ENCODE measurements around the gene C1orf21. TPM values are rescaled to one million over a fixed set of nuclear protein-coding genes. Genes with fewer than 3 reads are reported as not detected.

C1orf21 gene
- polyA plus RNA-seq, 3 donors, result 29.8 to 37.8 (median 32.3) TPM

DNA sequence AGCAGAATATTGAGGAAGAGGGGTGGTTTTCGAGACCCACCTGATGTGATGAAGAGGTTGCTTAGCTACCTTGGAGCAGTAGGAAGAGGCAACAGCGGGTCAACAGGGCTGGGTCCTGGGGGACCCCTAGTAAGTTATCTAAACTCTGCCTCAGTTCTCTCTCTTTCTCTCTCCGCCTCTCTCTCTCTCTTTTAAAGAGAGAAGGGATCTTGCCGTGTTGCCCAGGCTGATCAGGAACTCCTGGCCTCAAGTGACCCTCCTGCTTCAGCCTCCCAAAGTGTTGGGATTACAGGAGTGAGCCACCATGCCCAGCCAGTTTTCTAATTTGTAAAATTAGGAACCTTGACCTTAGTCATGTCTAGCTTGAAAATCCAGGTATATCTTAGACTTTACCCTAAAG lies 77.9 kb downstream of the C1orf21 start:
- no peak for DNase-seq (ENCODE audit: extremely low read depth in 1 of 11, low read depth in 9 of 11, low spot score in 4 of 11)

DNA sequence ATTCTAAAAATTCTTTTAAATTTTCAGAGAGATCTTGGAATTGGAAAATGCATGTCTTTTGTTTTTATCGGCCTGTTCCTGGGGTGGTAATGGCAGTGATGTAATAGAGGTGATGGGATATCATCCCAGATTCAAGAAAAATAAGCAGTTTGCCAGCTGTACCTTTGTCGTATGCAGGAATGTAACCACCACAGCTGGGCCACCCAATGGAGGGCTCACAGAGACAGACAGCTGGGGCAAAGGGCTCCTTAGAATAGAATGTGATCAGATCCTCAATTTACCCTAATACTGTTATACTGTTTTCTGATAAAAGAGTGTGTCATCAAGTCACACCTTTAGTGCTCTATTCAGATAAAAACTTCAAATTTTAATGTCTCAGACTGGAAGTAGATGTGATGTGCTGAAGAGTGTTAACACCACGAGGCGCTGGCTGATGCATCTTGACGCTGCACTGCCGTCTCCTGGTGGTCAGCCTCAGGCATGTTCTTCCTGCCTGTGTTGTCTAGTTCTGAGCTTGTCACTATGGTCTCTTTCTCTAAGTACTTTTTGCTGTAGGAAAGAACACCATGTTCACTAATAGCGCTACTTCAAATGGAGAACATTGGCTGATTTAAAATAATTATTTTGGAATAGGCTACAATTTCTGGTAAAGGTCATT lies 78.8 kb downstream of the C1orf21 start:
- DNase-seq (ENCODE audit: extremely low read depth in 1 of 11, low read depth in 9 of 11, low spot score in 4 of 11), result no peak

DNA sequence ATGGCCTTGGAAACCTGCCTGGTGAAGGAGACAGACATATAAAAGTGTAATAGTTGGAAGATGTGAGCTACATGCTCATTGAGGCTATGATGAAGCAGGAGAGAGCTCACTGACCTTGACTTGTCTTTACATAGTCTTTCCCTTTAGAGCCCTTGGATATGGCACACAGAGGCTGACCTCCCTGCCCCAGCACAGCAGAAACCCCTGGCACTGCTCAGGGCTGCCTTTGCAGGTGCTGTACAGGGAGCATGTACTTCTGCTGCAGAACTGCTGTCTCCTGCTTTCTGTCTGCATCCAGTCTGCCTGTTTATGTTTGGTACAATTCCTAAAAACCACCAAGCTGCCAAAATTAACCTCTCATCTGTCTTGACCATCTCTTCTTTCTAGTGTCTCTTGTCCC lies 80.5 kb downstream of the C1orf21 start:
- no peak for DNase-seq (ENCODE audit: extremely low read depth in 1 of 11, low read depth in 9 of 11, low spot score in 4 of 11)

DNA sequence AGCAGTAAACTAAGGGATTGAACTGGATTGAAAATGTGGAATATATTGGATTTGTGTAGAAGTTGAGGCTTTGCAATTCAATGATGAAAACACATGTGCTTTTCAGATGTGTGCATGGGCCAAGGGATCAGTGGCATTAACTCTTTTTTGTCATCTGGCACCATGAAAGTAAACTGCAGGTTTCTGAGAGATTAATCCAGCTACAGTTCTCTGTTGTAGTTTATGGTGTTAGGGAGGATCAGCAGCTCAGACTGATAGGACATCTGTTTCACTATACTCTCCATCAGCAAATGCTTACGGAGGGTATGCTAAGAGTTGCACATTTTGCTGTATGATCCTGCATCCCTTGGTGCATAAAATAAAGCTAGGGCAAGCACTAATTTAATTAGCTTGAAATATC lies 82.6 kb downstream of the C1orf21 start:
- no peak for DNase-seq (ENCODE audit: extremely low read depth in 1 of 11, low read depth in 9 of 11, low spot score in 4 of 11)

DNA sequence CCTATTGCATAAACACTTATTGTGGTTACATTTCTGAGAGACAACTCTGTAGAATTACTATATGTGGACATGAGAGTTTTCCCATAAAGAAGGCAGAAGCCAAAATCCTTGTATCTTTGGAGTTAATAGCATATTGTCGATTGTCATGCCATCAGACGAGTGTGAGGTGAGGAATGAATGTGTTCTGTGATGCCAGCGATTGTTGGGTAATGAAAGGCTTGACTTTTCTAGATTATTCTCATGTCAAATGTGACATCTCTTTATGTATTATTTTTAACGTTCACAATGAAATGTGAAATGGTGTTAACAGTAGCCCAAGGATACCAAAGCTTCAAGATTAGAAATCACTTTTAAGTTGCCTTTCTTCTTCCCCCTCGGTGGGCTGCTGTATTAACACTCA lies 84.9 kb downstream of the C1orf21 start:
- DNase-seq (ENCODE audit: extremely low read depth in 1 of 11, low read depth in 9 of 11, low spot score in 4 of 11), result no peak

DNA sequence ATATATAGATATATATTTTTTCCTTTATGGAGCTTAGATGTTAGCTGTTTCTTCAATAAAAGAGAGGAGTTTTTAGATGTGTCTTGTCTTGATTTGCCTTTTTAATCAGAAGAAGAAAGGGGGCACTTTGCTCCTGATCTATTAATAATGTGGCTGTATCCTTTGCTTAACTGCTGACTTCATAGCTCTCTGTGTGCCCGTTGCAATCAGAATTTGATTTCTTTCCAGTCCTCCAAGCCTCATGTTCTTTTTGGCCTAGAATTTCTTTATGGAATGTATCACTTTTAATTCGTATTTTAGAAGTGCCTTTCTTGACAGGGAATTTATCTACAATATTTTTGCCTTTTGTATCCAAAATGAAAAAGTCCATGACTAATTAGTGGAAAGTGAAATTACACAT lies 85.3 kb downstream of the C1orf21 start:
- no peak for DNase-seq (ENCODE audit: extremely low read depth in 1 of 11, low read depth in 9 of 11, low spot score in 4 of 11)

DNA sequence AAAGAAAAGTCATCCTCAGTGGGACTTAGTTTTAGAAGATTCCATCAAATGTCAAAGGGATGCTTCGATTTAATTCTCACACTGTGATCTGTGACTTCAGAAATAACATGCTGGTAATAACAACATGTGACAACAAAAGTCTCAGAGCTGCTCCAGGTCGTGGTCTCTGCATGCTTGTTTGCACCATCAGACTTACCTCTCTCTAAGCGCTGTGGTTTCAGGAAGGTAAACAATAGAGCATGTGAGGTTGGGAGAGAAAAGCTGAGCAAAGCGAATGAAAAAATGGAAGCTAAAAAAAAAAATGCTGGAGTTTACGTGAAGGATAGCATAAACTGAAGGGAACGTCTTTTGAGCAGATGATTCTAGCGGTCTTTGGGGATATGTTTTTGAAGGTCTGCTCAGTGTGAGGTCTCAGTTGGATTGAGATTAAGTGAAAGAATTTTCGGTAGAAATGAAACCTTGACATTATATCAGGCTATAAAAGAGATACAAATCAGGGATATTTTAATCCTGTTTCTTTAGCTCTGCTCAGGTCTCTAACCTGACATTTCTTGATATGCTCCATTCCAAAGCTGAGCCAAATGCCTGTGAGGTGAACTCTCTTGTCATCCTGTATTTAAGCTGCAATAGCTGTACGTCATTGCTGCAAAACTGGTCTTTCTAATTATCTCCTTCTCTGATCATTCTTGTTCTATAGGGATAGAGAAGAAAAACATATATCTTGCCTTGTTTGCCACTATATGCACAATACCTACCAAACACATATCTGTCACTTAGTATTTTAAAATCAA lies 86.5 kb downstream of the C1orf21 start:
- DNase-seq (ENCODE audit: extremely low read depth in 1 of 11, low read depth in 9 of 11, low spot score in 4 of 11), result no peak

DNA sequence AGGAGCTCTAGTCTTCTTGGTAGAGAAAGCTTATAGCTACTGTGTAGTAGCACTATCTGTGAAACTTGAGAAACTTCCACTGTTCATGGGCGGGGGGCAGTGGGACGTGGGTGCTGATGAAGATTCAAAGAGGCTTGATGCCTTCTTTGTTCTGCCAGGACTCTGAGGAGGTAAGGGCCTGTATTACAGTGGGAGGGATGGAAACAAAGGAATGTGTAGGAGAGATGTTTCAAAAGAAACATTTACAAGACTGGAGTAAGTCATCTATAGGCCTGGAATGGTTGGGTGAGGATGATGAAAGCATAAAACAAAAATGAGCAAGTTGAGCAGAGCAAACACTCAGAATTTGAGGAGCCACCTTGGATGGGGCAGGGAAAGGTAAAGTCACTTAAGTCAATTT lies 89.4 kb downstream of the C1orf21 start:
- DNase-seq (ENCODE audit: extremely low read depth in 1 of 11, low read depth in 9 of 11, low spot score in 4 of 11), result no peak

DNA sequence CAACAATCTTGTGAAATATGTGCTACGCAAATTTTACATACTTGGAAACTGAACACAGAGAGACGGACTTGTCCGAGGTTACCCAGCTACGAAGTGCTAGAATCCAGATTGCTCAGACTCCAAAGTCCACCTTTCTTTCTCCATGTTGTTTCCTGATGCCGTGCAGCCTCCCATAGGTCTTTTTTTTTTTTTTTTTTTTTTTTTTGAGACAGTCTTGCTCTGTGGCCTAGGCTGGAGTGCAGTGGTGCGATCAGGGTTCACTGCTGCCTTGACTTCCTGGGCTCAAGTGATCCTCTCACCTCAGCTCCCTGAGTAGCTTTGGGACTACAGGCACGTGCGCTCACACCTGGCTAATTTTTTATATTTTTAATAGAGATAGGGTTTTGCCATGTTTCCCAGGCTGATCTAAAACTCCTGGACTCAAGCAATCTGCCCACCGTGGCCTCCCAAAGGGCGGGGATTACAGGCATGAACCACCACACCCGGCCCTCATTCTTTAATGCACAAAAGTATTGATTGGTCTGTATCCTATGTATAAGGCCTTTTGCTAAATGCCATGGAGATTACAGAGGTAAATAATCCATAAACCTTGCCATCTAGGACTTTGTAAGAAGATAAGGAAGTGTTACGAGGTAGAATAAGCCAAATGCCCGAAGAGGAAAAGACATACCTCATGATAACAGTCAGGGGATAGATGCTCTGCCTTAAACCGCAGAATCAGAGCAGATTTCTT lies 92.8 kb downstream of the C1orf21 start:
- no peak for DNase-seq (ENCODE audit: extremely low read depth in 1 of 11, low read depth in 9 of 11, low spot score in 4 of 11)

DNA sequence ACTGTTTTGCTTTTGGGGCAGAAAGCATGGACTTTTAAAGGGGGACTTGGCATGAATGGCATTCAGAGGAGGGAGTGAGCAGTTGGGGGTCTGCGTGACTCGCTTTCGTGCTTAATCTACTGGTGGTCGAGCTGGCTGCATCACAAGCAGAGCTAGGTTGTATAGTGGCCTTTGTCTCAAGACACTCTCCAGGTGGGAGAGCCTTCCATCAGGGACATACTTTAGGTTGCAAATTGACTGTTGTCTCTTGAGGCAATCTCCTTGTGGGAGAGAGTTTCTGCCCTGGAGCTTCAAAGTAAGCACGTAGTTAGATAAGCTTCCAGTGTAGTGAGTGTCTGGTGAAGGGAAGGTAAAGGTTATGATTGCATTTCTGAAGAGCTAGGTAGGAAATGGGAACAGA lies 93.9 kb downstream of the C1orf21 start:
- no peak for DNase-seq (ENCODE audit: extremely low read depth in 1 of 11, low read depth in 9 of 11, low spot score in 4 of 11)

DNA sequence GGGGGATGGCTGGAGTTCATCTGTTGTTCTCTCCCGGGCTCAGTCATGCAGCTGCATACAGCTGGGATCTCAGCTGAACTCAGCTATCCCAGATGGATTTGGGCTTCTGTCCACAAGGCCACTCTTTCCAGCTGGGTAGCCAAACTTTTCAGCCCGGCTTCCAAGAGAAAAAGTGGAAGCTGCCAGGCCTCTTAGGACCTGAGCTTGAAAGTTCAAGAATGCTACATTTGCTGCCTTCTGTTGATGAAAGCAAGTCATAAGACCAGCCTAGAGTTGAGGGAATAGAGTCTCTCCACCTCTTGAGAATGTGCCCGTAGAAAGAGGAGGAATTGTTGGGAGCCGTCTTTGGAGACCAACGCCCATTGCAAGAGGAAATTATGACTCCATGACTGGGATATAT lies 95.3 kb downstream of the C1orf21 start:
- DNase-seq (ENCODE audit: extremely low read depth in 1 of 11, low read depth in 9 of 11, low spot score in 4 of 11), result peak in 3 of 11 donors; percentile 36 to 41 (median 38)

DNA sequence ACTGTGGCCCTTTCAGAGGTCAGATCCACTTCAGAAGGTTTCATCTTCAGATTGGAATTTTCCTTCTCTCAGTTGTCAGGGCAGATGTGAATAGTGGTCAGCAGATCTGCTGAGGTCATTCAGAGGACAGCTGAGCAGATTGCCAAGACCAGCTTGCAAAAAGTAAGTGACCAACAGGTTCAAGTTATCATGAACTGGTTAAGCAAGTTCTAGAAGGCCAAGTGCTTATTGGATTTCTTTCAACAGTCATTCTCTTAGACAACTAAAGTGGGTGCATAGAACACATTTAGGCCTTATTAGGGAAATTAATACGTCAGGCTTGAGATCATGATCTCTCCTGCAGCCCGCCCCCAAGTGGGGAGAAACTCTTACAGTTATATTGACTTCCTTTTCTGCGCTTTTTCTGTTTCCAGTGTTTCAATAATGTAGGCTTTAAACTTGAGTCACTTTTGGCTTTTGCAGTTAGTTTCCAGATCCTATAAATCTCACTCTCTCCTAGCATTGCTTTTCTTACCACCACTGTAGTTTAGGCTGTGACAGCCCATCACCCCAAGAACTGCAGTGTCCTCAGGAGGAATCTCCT lies 96.4 kb downstream of the C1orf21 start:
- DNase-seq (ENCODE audit: extremely low read depth in 1 of 11, low read depth in 9 of 11, low spot score in 4 of 11), result peak in 1 of 11 donors; percentile 21

DNA sequence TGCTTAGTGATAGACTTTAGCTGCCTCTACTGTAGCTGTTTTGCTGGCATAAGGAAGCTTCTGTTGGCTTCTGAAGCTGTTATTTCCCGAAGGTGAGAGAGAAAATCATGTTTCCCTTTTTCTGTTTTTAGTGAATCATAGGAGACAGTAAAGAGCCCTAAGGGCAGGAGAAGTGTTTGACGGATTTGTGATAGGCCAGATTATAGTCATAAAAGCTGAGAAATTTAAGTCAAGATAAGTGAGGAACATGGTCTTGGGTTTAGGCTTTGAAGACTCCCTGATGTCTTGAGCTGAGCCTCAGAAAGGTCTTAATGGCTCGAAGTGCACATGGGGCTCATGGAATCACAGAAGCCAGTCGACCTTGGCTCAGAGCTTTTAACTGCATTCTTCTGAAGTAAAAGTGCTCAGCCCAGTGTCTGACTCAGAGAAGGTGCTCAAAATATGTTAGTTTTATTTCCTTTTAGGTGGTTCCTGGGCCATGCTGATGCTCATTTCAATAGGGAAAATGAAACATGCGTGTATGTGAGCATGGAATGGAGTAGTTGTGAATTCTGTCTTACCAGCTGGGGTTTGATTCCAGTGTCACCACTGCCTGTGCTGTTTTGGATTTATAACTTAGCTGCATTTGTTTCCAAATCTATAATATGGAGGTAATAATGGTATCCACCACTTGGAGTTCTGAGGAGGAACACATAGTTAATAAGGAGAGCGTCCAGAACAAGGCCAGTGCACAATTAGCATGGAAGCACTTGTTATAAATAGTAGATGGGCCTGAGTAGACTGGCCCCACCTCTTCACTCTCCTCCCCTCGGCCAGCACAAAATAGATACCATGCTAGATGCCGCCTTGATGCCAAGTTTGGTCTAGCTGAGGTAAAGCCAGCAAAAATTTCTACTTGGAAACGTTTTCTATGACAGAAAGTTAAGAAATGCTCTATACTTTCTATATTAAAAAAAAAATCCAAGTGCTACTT lies 99.2 kb downstream of the C1orf21 start:
- no peak for DNase-seq (ENCODE audit: extremely low read depth in 1 of 11, low read depth in 9 of 11, low spot score in 4 of 11)

DNA sequence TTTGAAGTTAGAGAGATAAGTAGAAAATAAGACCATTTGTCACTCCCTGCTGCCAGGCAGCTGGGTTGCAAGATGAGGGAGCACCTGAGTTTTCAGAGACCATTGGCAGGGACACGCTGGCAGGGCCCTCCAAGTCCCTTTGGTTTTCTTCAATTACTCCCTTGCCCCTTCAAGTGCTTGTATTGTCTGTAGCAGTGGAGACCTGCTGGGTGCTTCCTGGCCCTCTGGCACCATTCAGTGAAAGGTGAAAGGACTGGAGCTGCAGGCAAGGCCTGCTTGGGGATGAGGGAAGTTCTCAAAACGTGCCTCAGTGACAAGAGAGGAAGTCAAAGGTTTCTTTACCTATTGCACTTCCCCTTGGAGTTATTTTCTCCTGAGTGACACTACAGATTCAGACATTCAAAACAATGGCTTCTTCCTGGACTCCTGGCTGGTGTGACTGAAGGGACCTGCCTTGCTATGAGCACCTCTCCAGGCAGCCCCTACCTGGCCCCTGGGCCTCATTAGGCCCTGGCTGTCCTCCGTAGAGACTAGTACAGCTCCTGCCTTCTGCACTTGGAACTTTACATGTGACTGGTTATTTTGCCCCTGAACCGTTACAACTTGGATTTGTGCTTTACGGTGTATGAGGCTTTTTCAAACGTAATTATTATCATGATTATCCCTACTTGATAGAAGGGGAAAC lies 100.1 kb downstream of the C1orf21 start:
- no peak for DNase-seq (ENCODE audit: extremely low read depth in 1 of 11, low read depth in 9 of 11, low spot score in 4 of 11)

DNA sequence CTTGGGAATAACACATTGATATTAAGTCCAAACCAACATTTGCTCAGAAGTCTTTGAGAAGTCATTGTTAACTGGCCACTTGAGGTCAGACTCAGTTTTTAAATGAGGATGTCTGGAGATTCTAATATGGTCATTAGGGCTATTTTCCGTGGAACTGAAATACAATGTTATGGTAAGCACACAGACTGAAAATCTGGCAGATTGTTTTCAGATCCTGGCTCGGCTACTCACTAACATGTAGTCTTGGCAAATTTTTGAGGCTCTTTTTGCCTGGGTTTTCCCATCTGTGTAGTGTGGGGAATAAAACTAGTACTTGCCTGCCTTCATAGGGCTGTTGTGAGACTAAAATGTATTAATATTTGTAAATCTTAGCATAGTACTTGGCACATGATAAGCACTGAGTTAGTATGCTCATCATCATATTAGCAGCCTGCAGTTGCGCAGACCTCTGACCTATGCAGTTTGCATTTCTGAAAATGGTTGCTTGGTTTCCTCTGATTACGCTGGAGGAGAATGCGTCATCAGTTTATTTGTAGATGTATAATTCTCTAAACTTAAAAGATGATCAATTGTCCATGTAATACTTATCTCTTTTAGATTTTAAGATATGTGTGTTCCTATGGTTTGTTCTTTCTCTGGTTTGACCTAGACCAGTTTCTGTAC lies 100.8 kb downstream of the C1orf21 start:
- no peak for DNase-seq (ENCODE audit: extremely low read depth in 1 of 11, low read depth in 9 of 11, low spot score in 4 of 11)

DNA sequence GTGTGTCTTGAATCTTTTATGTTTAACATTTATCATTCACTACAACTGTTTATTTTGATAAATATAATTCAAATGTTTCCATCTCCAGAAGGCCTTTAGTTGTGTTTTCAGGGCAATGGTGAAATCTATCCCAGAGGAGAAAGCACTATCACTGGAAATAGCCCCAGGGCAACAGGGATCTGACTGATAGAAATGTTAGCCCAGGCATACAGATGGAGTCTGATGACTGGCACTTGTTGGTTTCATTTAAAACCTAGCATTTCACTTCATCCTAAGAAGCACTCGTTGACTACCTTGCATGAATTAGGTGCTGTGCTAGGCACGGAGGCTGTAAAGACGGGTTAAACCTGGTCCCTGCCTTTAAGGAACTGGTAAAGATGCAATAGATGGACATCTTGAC lies 103.1 kb downstream of the C1orf21 start:
- DNase-seq (ENCODE audit: extremely low read depth in 1 of 11, low read depth in 9 of 11, low spot score in 4 of 11), result no peak

DNA sequence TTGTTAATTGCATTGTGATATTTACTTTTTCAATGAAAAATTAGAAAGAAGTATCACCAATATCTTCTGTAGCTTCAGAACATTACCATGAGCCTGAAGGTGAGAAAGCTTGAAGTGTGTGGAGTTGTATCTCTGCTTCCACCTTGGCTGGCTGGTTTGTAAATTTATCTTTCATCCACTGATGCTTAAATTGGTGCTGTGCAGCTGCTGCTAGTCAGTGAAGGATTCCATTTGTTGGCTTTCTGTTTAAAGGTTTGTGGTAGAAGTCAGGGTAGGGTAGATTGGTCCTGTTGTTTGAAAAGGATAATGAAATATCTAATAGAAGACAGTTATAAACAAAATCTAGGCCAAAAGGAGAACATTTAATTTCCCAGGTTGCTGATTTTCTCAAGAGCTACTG lies 105.7 kb downstream of the C1orf21 start:
- DNase-seq (ENCODE audit: extremely low read depth in 1 of 11, low read depth in 9 of 11, low spot score in 4 of 11), result no peak

DNA sequence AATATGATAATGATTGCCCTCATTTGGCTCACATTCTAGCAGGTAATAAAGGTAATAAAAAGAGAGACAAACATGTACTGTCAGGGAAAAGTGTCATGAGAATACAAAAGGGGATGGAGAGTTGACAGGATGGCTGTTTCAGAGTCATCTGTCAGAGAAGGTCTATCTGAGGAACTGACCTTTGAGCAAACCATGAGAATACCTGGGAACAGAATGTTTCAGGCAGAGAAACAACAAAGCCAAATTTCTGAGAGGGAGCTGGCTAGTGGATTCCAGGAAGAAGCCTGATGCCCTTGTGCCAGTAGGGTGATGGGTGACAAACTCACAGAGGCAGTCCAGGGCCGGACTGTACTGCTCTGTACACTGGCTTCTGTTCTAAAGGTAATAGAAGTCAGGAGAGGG lies 107.2 kb downstream of the C1orf21 start:
- no peak for DNase-seq (ENCODE audit: extremely low read depth in 1 of 11, low read depth in 9 of 11, low spot score in 4 of 11)
